OCI-LY3 (cell line): Measurements from ENCODE around the gene FCER1G.

Experiments
- H2AFZ ChIP-seq: fragments of 200-600, 300-600 bp; shearing (Covaris generic); 2 replicates; pipeline ENCODE4 v1.6.0; 2014; ENCODE audit warnings: antibody characterized with exemption, low read depth, low read length
- H3K27ac ChIP-seq: fragments of 200-600, 300-600 bp; sonication (generic); 2 replicates; pipeline ENCODE4 v1.5.1; 2014; ENCODE audit warnings: mild to moderate bottlenecking, low read length, moderate library complexity, mixed read lengths
- H3K27me3 ChIP-seq: fragments of 200-600, 300-600 bp; sonication (generic); 2 replicates; pipeline ENCODE4 v1.6.1; 2014; ENCODE audit warnings: low read depth, low read length, mixed read lengths
- H3K36me3 ChIP-seq: fragments of 200-600, 300-600 bp; sonication (generic); replicated peaks from 2 replicates; pipeline ENCODE3; 2014; ENCODE audit warnings: low read depth, low read length, mixed read lengths
- H3K4me1 ChIP-seq: fragments of 300-600, 200-600 bp; sonication (generic); 2 replicates; pipeline ENCODE4 v1.6.1; 2014; ENCODE audit warnings: low read length, mixed read lengths
- H3K4me2 ChIP-seq: fragments of 200-600, 300-600 bp; sonication (generic); 2 replicates; pipeline ENCODE4 v1.6.1; 2014; ENCODE audit warnings: low read length, mixed read lengths
- H3K4me3 ChIP-seq: fragments of 300-600, 200-600 bp; sonication (generic); 2 replicates; pipeline ENCODE4 v1.5.1; 2014; ENCODE audit warnings: antibody characterized with exemption, mild to moderate bottlenecking, low read length, moderate library complexity
- H3K79me2 ChIP-seq: fragments of 300-600, 200-600 bp; shearing (Covaris generic); 2 replicates; pipeline ENCODE4 v1.6.1; 2014; ENCODE audit warnings: mild to moderate bottlenecking, low read length, mixed read lengths
- H3K9ac ChIP-seq: fragments of 300-600, 200-600 bp; shearing (Covaris generic); 2 replicates; pipeline ENCODE4 v1.6.0; 2014; ENCODE audit warnings: mild to moderate bottlenecking, low read length, moderate library complexity
- H3K9me3 ChIP-seq: fragments of 200-600, 300-600 bp; shearing (Covaris generic); 2 replicates; pipeline ENCODE4 v1.6.1; 2014; ENCODE audit warnings: low read length, mixed read lengths; ENCODE audit not compliant: insufficient read depth
- H4K20me1 ChIP-seq: fragments of 200-600, 300-600 bp; sonication (generic); 2 replicates; pipeline ENCODE4 v1.6.1; 2016; ENCODE audit warnings: low read length, mixed read lengths; ENCODE audit not compliant: insufficient read depth
- CTCF ChIP-seq: fragments of 200-600, 300-600 bp; sonication (generic); IDR thresholded peaks from 2 replicates; pipeline ENCODE4 v1.5.1; 2014; ENCODE audit warnings: antibody characterized with exemption, low read length, low read depth
- EZH2phosphoT487 ChIP-seq: fragments of 200-600 bp; shearing (Covaris generic); IDR thresholded peaks from 2 replicates; pipeline ENCODE4 v1.6.1; 2018; ENCODE audit warnings: antibody characterized with exemption, mixed run types, low read depth

The FCER1G gene

GRCh38 chr1:161180639-161181038, 34.5 kb upstream of the FCER1G start:
- no peaks in the 10 kb centered on the region for H3K9me3 ChIP-seq
- H3K27ac ChIP-seq = no peak overlapping the region
- no peaks in the 10 kb centered on the region for H4K20me1 ChIP-seq
- no peak overlapping the region for H3K4me3 ChIP-seq
- H3K36me3 ChIP-seq = peaks cover 2% of the 10 kb centered on the region
- no peak overlapping the region for H3K4me2 ChIP-seq
- H3K9ac ChIP-seq = no peak overlapping the region
- peaks cover 15% of the 10 kb centered on the region for H3K79me2 ChIP-seq
- H2AFZ ChIP-seq = no peak overlapping the region
- TF ChIP-seq EZH2phosphoT487 (no peak), CTCF (peak; percentile 85)
- peaks cover 67% of the 10 kb centered on the region for H3K4me1 ChIP-seq
- H3K27me3 ChIP-seq = no peaks in the 10 kb centered on the region

- peak overlapping the region; percentile 55; the same call in 1 of the 2 replicates for H3K9ac ChIP-seq
Observed at GRCh38 chr1:161182214-161182613, 32.9 kb upstream of the FCER1G start.

GRCh38 chr1:161185282-161185682, 29.8 kb upstream of the FCER1G start:
- Histone ChIP-seq H3K79me2 (no peaks in the 10 kb centered on the region), H3K4me1 (peaks cover 68% of the 10 kb centered on the region), H4K20me1 (no peaks in the 10 kb centered on the region), H3K36me3 (no peaks in the 10 kb centered on the region), H3K4me3 (peak overlapping the region; percentile 64), H3K9me3 (no peaks in the 10 kb centered on the region), H3K27me3 (no peaks in the 10 kb centered on the region), H3K4me2 (peak overlapping the region; percentile 90), H3K27ac (peak overlapping the region; percentile 96), H3K9ac (peak overlapping the region; percentile 84), H2AFZ (no peak overlapping the region; the same call in 1 of the 2 replicates)
- no peak for TF ChIP-seq CTCF
- TF ChIP-seq EZH2phosphoT487 = no peak

More at GRCh38 chr1:161182214-161182613, 32.9 kb upstream of the FCER1G start:
- Histone ChIP-seq H3K4me3 (peak overlapping the region; percentile 2; the same call in 1 of the 2 replicates), H3K27me3 (no peaks in the 10 kb centered on the region), H4K20me1 (no peaks in the 10 kb centered on the region), H3K9me3 (no peaks in the 10 kb centered on the region), H3K27ac (peak overlapping the region; percentile 73), H3K79me2 (peaks cover under 1% of the 10 kb centered on the region; the same call in 1 of the 2 replicates), H2AFZ (no peak overlapping the region), H3K36me3 (no peaks in the 10 kb centered on the region), H3K4me2 (peak overlapping the region; percentile 41), H3K4me1 (peaks cover 71% of the 10 kb centered on the region)
- TF ChIP-seq EZH2phosphoT487 = no peak
- TF ChIP-seq CTCF = no peak

- Histone ChIP-seq H4K20me1 (no peaks in the 10 kb centered on the region), H3K4me1 (peaks cover 66% of the 10 kb centered on the region), H3K79me2 (no peaks in the 10 kb centered on the region), H3K9me3 (no peaks in the 10 kb centered on the region), H3K4me2 (peak overlapping the region; percentile 90), H3K36me3 (no peaks in the 10 kb centered on the region), H3K27ac (peak overlapping the region; percentile 96), H3K4me3 (peak overlapping the region; percentile 64), H2AFZ (no peak overlapping the region), H3K9ac (peak overlapping the region; percentile 84), H3K27me3 (no peaks in the 10 kb centered on the region)
- TF ChIP-seq EZH2phosphoT487 (no peak), CTCF (no peak)
Observed at GRCh38 chr1:161185732-161186311, 29.3 kb upstream of the FCER1G start.
